Keratinocyte (primary cell): ENCODE data around the gene PKP4. TPM values are rescaled to one million over a fixed set of nuclear protein-coding genes. Genes with fewer than 3 reads are reported as not detected.

Source experiments
- DNase-seq: peaks from one replicate; pipeline ENCODE4 v3.0.0-alpha.2; 2011; ENCODE audit warnings: low read depth, missing footprints, low spot score
- FAIRE-seq: peaks from 2 replicates; lab custom pipeline; 2011; peaks lifted over from hg19 to GRCh38; lab: Jason Lieb, UNC
- H2AFZ ChIP-seq: 2 replicates; pipeline ENCODE4 v1.6.0; 2012; ENCODE audit warnings: low read length, control low read depth, inconsistent platforms; ENCODE audit not compliant: control insufficient read depth
- H3K27ac ChIP-seq: 2 replicates; pipeline ENCODE4 v1.5.1; 2011; ENCODE audit warnings: low read length; ENCODE audit not compliant: control insufficient read depth, insufficient read depth
- H3K27me3 ChIP-seq: 3 replicates; pipeline ENCODE4 v1.6.0; 2011; ENCODE audit warnings: low read length; ENCODE audit not compliant: control insufficient read depth, insufficient read depth; ENCODE audit errors: extremely low read depth
- H3K36me3 ChIP-seq, 2 experiments: 2 replicates in 1 of 2; 3 replicates in 1 of 2; pipeline ENCODE4 v1.5.1; 2011; ENCODE audit warnings: low read length in 2 of 2, mild to moderate bottlenecking in 1 of 2; ENCODE audit not compliant: control insufficient read depth in 2 of 2, insufficient read depth in 2 of 2; ENCODE audit errors: extremely low read depth in 1 of 2
- H3K4me1 ChIP-seq: 3 replicates; pipeline ENCODE4 v1.5.1; 2011; ENCODE audit warnings: low read length; ENCODE audit not compliant: control insufficient read depth, insufficient read depth; ENCODE audit errors: extremely low read depth
- H3K4me2 ChIP-seq: 3 replicates; pipeline ENCODE4 v1.6.0; 2011; ENCODE audit warnings: low read depth, low read length; ENCODE audit not compliant: control insufficient read depth, insufficient read depth; ENCODE audit errors: extremely low read depth
- H3K4me3 ChIP-seq, 3 experiments: fragments of 200-600 bp in 1 of 3; sonication (generic) in 1 of 3; 2 replicates in 2 of 3; 3 replicates in 1 of 3; pipeline ENCODE4 v1.5.1; 2011 to 2016; ENCODE audit warnings: low read length in 3 of 3, mild to moderate bottlenecking in 3 of 3, control low read depth in 2 of 3, inconsistent platforms in 1 of 3, low read depth in 1 of 3, mixed read lengths in 1 of 3, mixed run types in 1 of 3, moderate library complexity in 1 of 3; ENCODE audit not compliant: control insufficient read depth in 2 of 3, insufficient read depth in 2 of 3; ENCODE audit errors: extremely low read depth in 1 of 3
- H3K79me2 ChIP-seq: 2 replicates; pipeline ENCODE4 v1.6.0; 2012; ENCODE audit warnings: low read length; ENCODE audit not compliant: control insufficient read depth, insufficient read depth
- H3K9ac ChIP-seq: 3 replicates; pipeline ENCODE4 v1.6.0; 2011; ENCODE audit warnings: low read length; ENCODE audit not compliant: control insufficient read depth, insufficient read depth; ENCODE audit errors: extremely low read depth
- H3K9me1 ChIP-seq: 3 replicates; pipeline ENCODE4 v1.6.0; 2011; ENCODE audit warnings: low read length; ENCODE audit not compliant: control insufficient read depth, insufficient read depth; ENCODE audit errors: extremely low read depth
- H3K9me3 ChIP-seq: 2 replicates; pipeline ENCODE4 v1.5.1; 2012; ENCODE audit warnings: low read depth, low read length; ENCODE audit not compliant: control insufficient read depth
- H4K20me1 ChIP-seq: 3 replicates; pipeline ENCODE4 v1.6.0; 2011; ENCODE audit warnings: low read length; ENCODE audit not compliant: control insufficient read depth, insufficient read depth; ENCODE audit errors: extremely low read depth
- CTCF ChIP-seq, 3 experiments: IDR thresholded peaks in 1 of 3; conservative IDR thresholded peaks in 1 of 3; optimal IDR thresholded peaks in 1 of 3; 2 replicates in 2 of 3; 3 replicates in 1 of 3; pipeline versions ENCODE3 to v1.5.1; 2011; ENCODE audit warnings: low read length in 3 of 3, mild to moderate bottlenecking in 3 of 3, moderate library complexity in 2 of 3, control low read depth in 1 of 3, inconsistent platforms in 1 of 3; ENCODE audit not compliant: insufficient read depth in 2 of 3; ENCODE audit errors: extremely low read depth in 1 of 3
- EZH2 ChIP-seq: IDR thresholded peaks from one replicate; pipeline ENCODE4 v1.6.1; 2012; ENCODE audit warnings: inconsistent platforms, mild to moderate bottlenecking, low read length, moderate library complexity
- dilution Hi-C: fragments of 300-500 bp; cut with MboI; formaldehyde crosslinking; loops from one replicate; pipeline ENCODE4 v1.7.0; 2020; ENCODE audit warnings: low sequenced_read_pairs; ENCODE audit not compliant: extremely low pct_ligation_motif_present
- polyA plus RNA-seq, 5 experiments: library from polyadenylated mRNA; depleted of rRNA in 3 of 5; stranded (reverse) in 3 of 5; stranded (forward) in 1 of 5; unstranded in 1 of 5; fragments of >200 nt; gene quantifications; 1 replicate in 1 of 5; 2 replicates in 3 of 5; 3 replicates in 1 of 5; pipeline versions ENCODE4 v1.2.1 to v1.2.3, GENCODE V29; 2011 to 2012; ENCODE audit warnings: missing spikeins in 2 of 5, low read depth in 1 of 5, low replicate concordance in 1 of 5

PKP4 gene
- polyA plus RNA-seq, 1 donor (not counting 4 experiments of a cell fraction or from before 2014, with no cell fraction given): 43.8 TPM

- H4K20me1 ChIP-seq: no peaks in the 10 kb centered on the region
- H3K79me2 ChIP-seq: peaks cover 44% of the 10 kb centered on the region
- TF ChIP-seq EZH2: no peak
- TF ChIP-seq CTCF (optimal IDR thresholded peaks at IDR 0.05 in 1 of 3, IDR thresholded peaks at IDR 0.05 in 1 of 3, conservative IDR thresholded peaks at IDR 0.05 in 1 of 3; ENCODE audit: extremely low read depth in 1 of 3, insufficient read depth in 2 of 3, low read length in 3 of 3): no peak
- DNase-seq: no peak
- no peak overlapping the region for H2AFZ ChIP-seq
- no peaks in the 10 kb centered on the region for H3K36me3 ChIP-seq
- H3K4me1 ChIP-seq: peaks cover 41% of the 10 kb centered on the region
- no peak overlapping the region for H3K9ac ChIP-seq
- H3K9me1 ChIP-seq: no peaks in the 10 kb centered on the region
- dilution Hi-C loops: no loop called here
- no peak overlapping the region for H3K4me2 ChIP-seq
- no peak overlapping the region for H3K4me3 ChIP-seq
- H3K9me3 ChIP-seq: no peaks in the 10 kb centered on the region
- peak; percentile 65 for FAIRE-seq
- H3K27me3 ChIP-seq: no peaks in the 10 kb centered on the region
- no peak overlapping the region for H3K27ac ChIP-seq
Observed at GRCh38 chr2:158507141-158507540, 50.4 kb downstream of the PKP4 start.

GRCh38 chr2:158507679-158508078 is 50.9 kb downstream of the PKP4 start:
- no peaks in the 10 kb centered on the region for H3K27me3 ChIP-seq
- H3K9ac ChIP-seq: no peak overlapping the region
- FAIRE-seq (peak; percentile 5), DNase-seq (no peak)
- no peak overlapping the region for H3K4me3 ChIP-seq
- H2AFZ ChIP-seq: no peak overlapping the region
- peaks cover 36% of the 10 kb centered on the region for H3K4me1 ChIP-seq
- no peaks in the 10 kb centered on the region for H3K36me3 ChIP-seq
- TF ChIP-seq CTCF (optimal IDR thresholded peaks at IDR 0.05 in 1 of 3, IDR thresholded peaks at IDR 0.05 in 1 of 3, conservative IDR thresholded peaks at IDR 0.05 in 1 of 3; ENCODE audit: extremely low read depth in 1 of 3, insufficient read depth in 2 of 3, low read length in 3 of 3) (no peak), EZH2 (no peak)
- no peak overlapping the region for H3K27ac ChIP-seq
- no peaks in the 10 kb centered on the region for H3K9me1 ChIP-seq
- dilution Hi-C loops: no loop called here
- peaks cover 43% of the 10 kb centered on the region for H3K79me2 ChIP-seq
- H3K9me3 ChIP-seq: no peaks in the 10 kb centered on the region
- no peak overlapping the region for H3K4me2 ChIP-seq
- no peaks in the 10 kb centered on the region for H4K20me1 ChIP-seq
